NCI-H2107 (cell line): ENCODE results near the gene NUDT9.
"Not testable (repeated sequence)": the region's sequence is repeated elsewhere in the genome, so short reads cannot be mapped to it uniquely, and the experiment has no call there.

ENCODE experiments used
- DNase-seq: peaks from one replicate; lab custom pipeline; 2025; lab: John Stamatoyannopoulos, UW

The NUDT9 gene

GRCh38 chr4:87409420-87409939 lies 12.9 kb upstream of the NUDT9 start:
- DNase-seq: no peak

GRCh38 chr4:87410157-87410556 lies 12.2 kb upstream of the NUDT9 start:
- DNase-seq: no peak

- DNase-seq: no peak
Measured at GRCh38 chr4:87410679-87411078, 11.7 kb upstream of the NUDT9 start.

GRCh38 chr4:87414816-87415215 lies 7.6 kb upstream of the NUDT9 start:
- DNase-seq: no peak

GRCh38 chr4:87416965-87417364 lies 5.4 kb upstream of the NUDT9 start:
- DNase-seq: no peak

- not testable (repeated sequence) for DNase-seq
Measured at GRCh38 chr4:87418410-87418809, 4.0 kb upstream of the NUDT9 start.

GRCh38 chr4:87419578-87420249 lies 2.7 kb upstream of the NUDT9 start:
- no peak for DNase-seq

- DNase-seq: no peak
Measured at GRCh38 chr4:87420276-87420830, 2.0 kb upstream of the NUDT9 start.

GRCh38 chr4:87423317-87424098 lies 1.1 kb downstream of the NUDT9 start:
- no peak for DNase-seq

GRCh38 chr4:87424099-87424543 lies 1.7 kb downstream of the NUDT9 start:
- DNase-seq: not testable (repeated sequence)

- DNase-seq: no peak
Measured at GRCh38 chr4:87425711-87426110, 3.3 kb downstream of the NUDT9 start.

GRCh38 chr4:87426865-87427517 lies 4.6 kb downstream of the NUDT9 start:
- no peak for DNase-seq

GRCh38 chr4:87427518-87427868 lies 5.1 kb downstream of the NUDT9 start:
- DNase-seq: no peak

GRCh38 chr4:87428979-87429378 lies 6.6 kb downstream of the NUDT9 start:
- DNase-seq: no peak

GRCh38 chr4:87430038-87430437 lies 7.7 kb downstream of the NUDT9 start:
- DNase-seq: no peak

GRCh38 chr4:87433342-87433741 lies 11.0 kb downstream of the NUDT9 start:
- no peak for DNase-seq

- DNase-seq: no peak
Measured at GRCh38 chr4:87442889-87443288, 20.5 kb downstream of the NUDT9 start.

- DNase-seq: no peak
Measured at GRCh38 chr4:87444741-87445140, 22.4 kb downstream of the NUDT9 start.

GRCh38 chr4:87445964-87446363 lies 23.6 kb downstream of the NUDT9 start:
- no peak for DNase-seq

GRCh38 chr4:87446375-87446774 lies 24.0 kb downstream of the NUDT9 start:
- DNase-seq: not testable (repeated sequence)

- DNase-seq: no peak
Measured at GRCh38 chr4:87451537-87451936, 29.2 kb downstream of the NUDT9 start.

- no peak for DNase-seq
Measured at GRCh38 chr4:87458913-87459312, 36.5 kb downstream of the NUDT9 start.
